Measurements from ENCODE around the gene BZW2. TPM values are rescaled to one million over a fixed set of nuclear protein-coding genes. Genes with fewer than 3 reads are reported as not detected.

BZW2 gene
- total RNA-seq, 1 donor from 2014 or later = 126 TPM

- Mint-ChIP-seq H3K4me3 (no peak overlapping the region), H3K27ac (peak overlapping the region; percentile 52), H3K36me3 (peaks cover 45% of the 10 kb centered on the region), H3K4me1 (peaks cover 19% of the 10 kb centered on the region), H3K27me3 (ENCODE audit: insufficient read depth, low read depth) (no peaks in the 10 kb centered on the region), H3K9me3 (no peaks in the 10 kb centered on the region)
- TF ChIP-seq CTCF (IDR thresholded peaks at IDR 0.05) (no peak), EZH2phosphoT487 (IDR thresholded peaks at IDR 0.05) (no peak), EZH2 (IDR thresholded peaks at IDR 0.05) (no peak)
- H3K4me1 ChIP-seq = peaks cover 4% of the 10 kb centered on the region
- DNase-seq (ENCODE audit: low spot score) = no peak
- H3K4me2 ChIP-seq = no peak overlapping the region
- no peaks in the 10 kb centered on the region for H4K20me1 ChIP-seq (ENCODE audit: low read depth)
- H3K27ac ChIP-seq = no peak overlapping the region
- no peaks in the 10 kb centered on the region for H3K79me2 ChIP-seq (ENCODE audit: low read depth)
- H3K36me3 ChIP-seq = peaks cover 12% of the 10 kb centered on the region
- no peaks in the 10 kb centered on the region for H3K27me3 ChIP-seq
- H3K9me3 ChIP-seq (ENCODE audit: low read depth) = no peaks in the 10 kb centered on the region
- H3F3A ChIP-seq (ENCODE audit: low read depth) = no peaks in the 10 kb centered on the region
- no peak overlapping the region for H3K4me3 ChIP-seq
- H2AFZ ChIP-seq (replicated peaks) = no peak overlapping the region
- no peak overlapping the region for H3K9ac ChIP-seq
Observed at GRCh38 chr7:16698200-16698905, 52.4 kb downstream of the BZW2 start.

- Mint-ChIP-seq H3K27me3 (ENCODE audit: insufficient read depth, low read depth) (no peaks in the 10 kb centered on the region), H3K27ac (no peak overlapping the region), H3K4me3 (no peak overlapping the region), H3K9me3 (no peaks in the 10 kb centered on the region), H3K36me3 (peaks cover 47% of the 10 kb centered on the region), H3K4me1 (peaks cover 11% of the 10 kb centered on the region)
- H4K20me1 ChIP-seq (ENCODE audit: low read depth) = no peaks in the 10 kb centered on the region
- no peaks in the 10 kb centered on the region for H3K9me3 ChIP-seq (ENCODE audit: low read depth)
- H3K4me2 ChIP-seq = no peak overlapping the region
- H2AFZ ChIP-seq (replicated peaks) = no peak overlapping the region
- DNase-seq (ENCODE audit: low spot score) = peak; percentile 6
- TF ChIP-seq EZH2phosphoT487 (IDR thresholded peaks at IDR 0.05) = no peak
- TF ChIP-seq CTCF (IDR thresholded peaks at IDR 0.05) = peak; percentile 36
- no peak for TF ChIP-seq EZH2 (IDR thresholded peaks at IDR 0.05)
- H3K4me3 ChIP-seq = no peak overlapping the region
- H3K9ac ChIP-seq = no peak overlapping the region
- H3F3A ChIP-seq (ENCODE audit: low read depth) = no peaks in the 10 kb centered on the region
- H3K27me3 ChIP-seq = no peaks in the 10 kb centered on the region
- peaks cover 4% of the 10 kb centered on the region for H3K4me1 ChIP-seq
- peaks cover 28% of the 10 kb centered on the region for H3K36me3 ChIP-seq
- no peaks in the 10 kb centered on the region for H3K79me2 ChIP-seq (ENCODE audit: low read depth)
- no peak overlapping the region for H3K27ac ChIP-seq
Observed at GRCh38 chr7:16702441-16702840, 56.5 kb downstream of the BZW2 start.

GRCh38 chr7:16708511-16708910, 62.5 kb downstream of the BZW2 start:
- H3K9ac ChIP-seq = no peak overlapping the region

More at GRCh38 chr7:16708511-16708910, 62.5 kb downstream of the BZW2 start:
- Histone ChIP-seq H2AFZ (replicated peaks) (no peak overlapping the region), H3K4me3 (no peak overlapping the region), H3K4me1 (peaks cover 9% of the 10 kb centered on the region), H3F3A (ENCODE audit: low read depth) (no peaks in the 10 kb centered on the region), H3K27ac (peak overlapping the region; percentile 44), H3K9me3 (ENCODE audit: low read depth) (no peaks in the 10 kb centered on the region), H3K4me2 (no peak overlapping the region), H3K36me3 (peaks cover 20% of the 10 kb centered on the region), H3K27me3 (no peaks in the 10 kb centered on the region), H4K20me1 (ENCODE audit: low read depth) (no peaks in the 10 kb centered on the region), H3K79me2 (ENCODE audit: low read depth) (no peaks in the 10 kb centered on the region)
- H3K36me3 Mint-ChIP-seq = peaks cover 25% of the 10 kb centered on the region
- H3K4me3 Mint-ChIP-seq = no peak overlapping the region
- H3K9me3 Mint-ChIP-seq = no peaks in the 10 kb centered on the region
- DNase-seq (ENCODE audit: low spot score) = no peak
- no peaks in the 10 kb centered on the region for H3K4me1 Mint-ChIP-seq
- TF ChIP-seq EZH2 (IDR thresholded peaks at IDR 0.05) (no peak), CTCF (IDR thresholded peaks at IDR 0.05) (no peak), EZH2phosphoT487 (IDR thresholded peaks at IDR 0.05) (no peak)
- H3K27ac Mint-ChIP-seq = no peak overlapping the region
- no peaks in the 10 kb centered on the region for H3K27me3 Mint-ChIP-seq (ENCODE audit: insufficient read depth, low read depth)
